ENCODE measurements around the gene ADRA2B. TPM values are rescaled to one million over a fixed set of nuclear protein-coding genes. Genes with fewer than 3 reads are reported as not detected.
"Not testable (repeated sequence)": the region's sequence is repeated elsewhere in the genome, so short reads cannot be mapped to it uniquely, and the experiment has no call there.

The ADRA2B gene
- total and polyA plus RNA-seq, 2 experiments from 2014 or later, result 0.66 to 0.87 TPM

- H3K27me3 ChIP-seq, result no peaks in the 10 kb centered on the region
- no peaks in the 10 kb centered on the region for H3K36me3 ChIP-seq (replicated peaks; ENCODE audit: insufficient read depth, low read depth)
- no peaks in the 10 kb centered on the region for H3K9me2 ChIP-seq (replicated peaks; ENCODE audit: insufficient read depth)
- H3K4me2 ChIP-seq, result no peak overlapping the region
- no peaks in the 10 kb centered on the region for H3K9me3 ChIP-seq (ENCODE audit: low read depth)
- TF ChIP-seq EZH2phosphoT487 (IDR thresholded peaks at IDR 0.05; ENCODE audit: low read depth, severe bottlenecking, unreplicated experiment), result no peak
- TF ChIP-seq EZH2 (IDR thresholded peaks at IDR 0.05; ENCODE audit: borderline replicate concordance), result no peak
- TF ChIP-seq CTCF (IDR thresholded peaks at IDR 0.05; ENCODE audit: poor library complexity), result no peak
- H3K79me2 ChIP-seq, result no peaks in the 10 kb centered on the region
- no peaks in the 10 kb centered on the region for H4K20me1 ChIP-seq (ENCODE audit: insufficient read depth, poor library complexity, severe bottlenecking)
- no peak overlapping the region for H2AFZ ChIP-seq
- DNase-seq (ENCODE audit: low spot score), result no peak
- H3K27ac ChIP-seq, result no peak overlapping the region
- no peak overlapping the region for H3K4me3 ChIP-seq
- H3K4me1 ChIP-seq (ENCODE audit: insufficient read depth), result no peaks in the 10 kb centered on the region
- WGBS (ENCODE audit: low lambda C conversion rate, missing lambda C conversion rate), result 87% methylated on average over 18 of the region's 19 CpGs
Measured at GRCh38 chr2:96088340-96089335, 27.7 kb downstream of the ADRA2B start.

- H3K9me3 ChIP-seq (ENCODE audit: low read depth), result no peaks in the 10 kb centered on the region
- no peak for TF ChIP-seq EZH2 (IDR thresholded peaks at IDR 0.05; ENCODE audit: borderline replicate concordance)
- TF ChIP-seq EZH2phosphoT487 (IDR thresholded peaks at IDR 0.05; ENCODE audit: low read depth, severe bottlenecking, unreplicated experiment), result no peak
- TF ChIP-seq CTCF (IDR thresholded peaks at IDR 0.05; ENCODE audit: poor library complexity), result no peak
- H3K4me3 ChIP-seq, result no peak overlapping the region
- no peak overlapping the region for H2AFZ ChIP-seq
- H3K27me3 ChIP-seq, result no peaks in the 10 kb centered on the region
- no peaks in the 10 kb centered on the region for H3K4me1 ChIP-seq (ENCODE audit: insufficient read depth)
- H3K79me2 ChIP-seq, result no peaks in the 10 kb centered on the region
- no peak overlapping the region for H3K27ac ChIP-seq
- no peak for DNase-seq (ENCODE audit: low spot score)
- H4K20me1 ChIP-seq (ENCODE audit: insufficient read depth, poor library complexity, severe bottlenecking), result no peaks in the 10 kb centered on the region
- no peaks in the 10 kb centered on the region for H3K36me3 ChIP-seq (replicated peaks; ENCODE audit: insufficient read depth, low read depth)
- H3K9me2 ChIP-seq (replicated peaks; ENCODE audit: insufficient read depth), result no peaks in the 10 kb centered on the region
- WGBS (ENCODE audit: low lambda C conversion rate, missing lambda C conversion rate), result 61% methylated on average over 2 of the region's 2 CpGs
- no peak overlapping the region for H3K4me2 ChIP-seq
Measured at GRCh38 chr2:96087130-96087529, 29.2 kb downstream of the ADRA2B start.

GRCh38 chr2:96085541-96086355, 30.6 kb downstream of the ADRA2B start:
- 93% methylated on average over 12 of the region's 12 CpGs for WGBS (ENCODE audit: low lambda C conversion rate, missing lambda C conversion rate)

GRCh38 chr2:96084858-96085518, 31.4 kb downstream of the ADRA2B start:
- H4K20me1 ChIP-seq (ENCODE audit: insufficient read depth, poor library complexity, severe bottlenecking); DNase-seq (ENCODE audit: low spot score); H3K4me1 ChIP-seq (ENCODE audit: insufficient read depth); H3K9me3 ChIP-seq (ENCODE audit: low read depth); H2AFZ ChIP-seq; H3K79me2 ChIP-seq; H3K4me2 ChIP-seq; H3K9me2 ChIP-seq (replicated peaks; ENCODE audit: insufficient read depth); H3K27ac ChIP-seq; H3K27me3 ChIP-seq; H3K4me3 ChIP-seq; H3K36me3 ChIP-seq (replicated peaks; ENCODE audit: insufficient read depth, low read depth): not testable (repeated sequence)
- WGBS (ENCODE audit: low lambda C conversion rate, missing lambda C conversion rate), result 93% methylated on average over 5 of the region's 7 CpGs

More at GRCh38 chr2:96085541-96086355, 30.6 kb downstream of the ADRA2B start:
- H2AFZ ChIP-seq, result no peak overlapping the region
- no peak overlapping the region for H3K4me3 ChIP-seq
- no peak overlapping the region for H3K4me2 ChIP-seq
- no peaks in the 10 kb centered on the region for H3K4me1 ChIP-seq (ENCODE audit: insufficient read depth)
- H4K20me1 ChIP-seq (ENCODE audit: insufficient read depth, poor library complexity, severe bottlenecking), result no peaks in the 10 kb centered on the region
- H3K27ac ChIP-seq, result no peak overlapping the region
- no peaks in the 10 kb centered on the region for H3K9me2 ChIP-seq (replicated peaks; ENCODE audit: insufficient read depth)
- TF ChIP-seq EZH2 (IDR thresholded peaks at IDR 0.05; ENCODE audit: borderline replicate concordance) (no peak), EZH2phosphoT487 (IDR thresholded peaks at IDR 0.05; ENCODE audit: low read depth, severe bottlenecking, unreplicated experiment) (no peak), CTCF (IDR thresholded peaks at IDR 0.05; ENCODE audit: poor library complexity) (no peak)
- DNase-seq (ENCODE audit: low spot score), result no peak
- H3K36me3 ChIP-seq (replicated peaks; ENCODE audit: insufficient read depth, low read depth), result no peaks in the 10 kb centered on the region
- no peaks in the 10 kb centered on the region for H3K9me3 ChIP-seq (ENCODE audit: low read depth)
- no peaks in the 10 kb centered on the region for H3K27me3 ChIP-seq
- H3K79me2 ChIP-seq, result no peaks in the 10 kb centered on the region
